ENCODE data around the gene OBSL1.

OBSL1 gene

DNA sequence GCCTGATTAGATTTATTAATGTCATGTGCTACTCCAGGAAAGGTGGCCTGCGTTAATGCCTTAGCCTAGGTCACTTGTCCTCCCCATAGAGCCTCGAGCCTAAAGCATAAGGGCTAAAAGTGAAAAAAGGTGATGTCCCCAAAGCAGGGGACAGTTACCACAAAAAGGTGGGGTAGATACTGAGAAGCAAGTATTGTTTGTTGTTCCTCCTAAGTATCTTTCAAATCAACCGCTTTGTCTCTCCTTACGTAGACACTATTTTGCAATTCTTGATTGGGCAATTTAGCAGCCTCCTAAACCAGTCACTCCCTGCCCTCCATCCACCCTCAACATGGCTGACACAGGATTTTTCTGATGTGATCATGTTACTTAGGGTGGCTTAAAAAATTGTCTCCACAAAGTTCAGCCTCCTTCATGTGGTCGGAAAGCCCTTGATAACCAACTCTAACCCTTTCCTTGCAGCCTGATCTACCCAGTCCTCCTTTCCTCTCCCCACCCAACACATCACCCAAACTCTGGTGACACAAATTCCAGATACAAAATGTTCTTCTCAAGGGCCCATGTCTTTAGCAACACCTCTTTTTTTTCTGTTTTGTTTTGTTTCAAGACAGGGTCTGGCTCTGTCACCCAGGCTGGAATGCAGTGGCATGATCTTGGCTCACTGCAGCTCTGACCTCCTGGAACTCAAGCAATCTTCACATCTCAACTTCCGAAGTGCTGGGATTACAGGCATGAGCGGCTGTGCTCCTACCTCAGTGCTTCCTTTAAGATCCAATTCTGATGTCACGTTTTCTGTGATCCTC lies 7.7 kb upstream of the OBSL1 start:
- TF ChIP-seq CTCF (IDR thresholded peaks at IDR 0.05; ENCODE audit: insufficient read depth, low read length, poor library complexity, severe bottlenecking): no peak
- DNase-seq (ENCODE audit: extremely low read depth, insufficient read length): no peak

GRCh38 chr2:219576505-219577388 lies 5.4 kb upstream of the OBSL1 start:
- Histone ChIP-seq H3K36me3 (ENCODE audit: control insufficient read depth, insufficient read depth, low read length) (no peaks in the 10 kb centered on the region), H3K4me3 (replicated peaks; ENCODE audit: low read depth, low read length) (no peak overlapping the region), H3K27me3 (replicated peaks; ENCODE audit: control insufficient read depth, insufficient read depth, low read length) (no peaks in the 10 kb centered on the region; the same call in 1 of the 2 replicates)
- TF ChIP-seq CTCF (IDR thresholded peaks at IDR 0.05; ENCODE audit: insufficient read depth, low read length, poor library complexity, severe bottlenecking): no peak
- DNase-seq (ENCODE audit: extremely low read depth, insufficient read length): no peak

More for the DNA sequence above, 7.7 kb upstream of the OBSL1 start:
- Histone ChIP-seq H3K4me3 (replicated peaks; ENCODE audit: low read depth, low read length) (no peak overlapping the region), H3K36me3 (ENCODE audit: control insufficient read depth, insufficient read depth, low read length) (no peaks in the 10 kb centered on the region), H3K27me3 (replicated peaks; ENCODE audit: control insufficient read depth, insufficient read depth, low read length) (no peaks in the 10 kb centered on the region)

DNA sequence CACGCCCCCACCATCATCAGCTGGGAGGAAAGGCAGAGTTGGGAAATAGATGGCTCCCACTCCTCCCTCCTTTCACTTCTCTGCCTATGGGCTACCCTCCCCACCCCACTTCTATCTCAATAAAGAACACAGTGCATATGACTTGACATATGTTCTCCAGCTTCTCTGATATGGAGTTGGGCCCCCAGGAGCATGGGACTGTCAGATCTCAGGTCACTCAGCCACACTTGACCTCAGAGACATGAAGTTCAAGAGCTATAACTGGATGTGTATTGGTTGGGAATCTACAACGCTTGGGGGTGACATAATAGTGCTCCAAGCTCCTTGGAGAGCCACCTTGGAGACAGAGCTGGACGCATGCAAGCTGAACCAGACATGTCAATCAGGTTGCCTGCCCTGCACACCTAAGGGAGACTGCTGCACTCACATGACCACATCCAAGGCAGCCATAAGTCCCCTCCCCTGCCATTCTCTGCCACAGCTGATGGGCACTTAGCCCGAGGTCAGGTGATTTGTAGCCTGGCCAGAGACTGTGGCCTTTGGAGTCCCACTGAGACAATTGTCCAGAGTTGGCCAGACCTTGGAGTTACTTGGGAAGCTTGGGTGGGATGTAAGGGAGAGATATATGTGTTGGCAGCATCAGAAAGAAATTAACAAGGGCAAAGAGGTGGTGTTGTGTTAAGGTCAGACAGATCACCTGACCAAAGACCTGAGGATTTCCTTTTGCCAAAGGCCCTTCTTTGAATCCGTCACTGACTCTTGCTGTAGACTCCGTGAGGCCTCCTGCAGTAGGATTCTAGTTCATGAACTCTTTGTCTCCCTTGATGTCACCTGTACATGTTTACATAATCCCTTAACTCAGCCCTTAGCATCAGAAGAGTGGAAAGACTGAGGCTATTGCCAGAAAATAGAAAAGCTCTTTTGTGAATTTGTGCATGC lies 4.5 kb upstream of the OBSL1 start:
- Histone ChIP-seq H3K36me3 (ENCODE audit: control insufficient read depth, insufficient read depth, low read length) (no peaks in the 10 kb centered on the region), H3K27me3 (replicated peaks; ENCODE audit: control insufficient read depth, insufficient read depth, low read length) (no peaks in the 10 kb centered on the region; the same call in 1 of the 2 replicates), H3K4me3 (replicated peaks; ENCODE audit: low read depth, low read length) (no peak overlapping the region)
- no peak for TF ChIP-seq CTCF (IDR thresholded peaks at IDR 0.05; ENCODE audit: insufficient read depth, low read length, poor library complexity, severe bottlenecking)
- no peak for DNase-seq (ENCODE audit: extremely low read depth, insufficient read length)

DNA sequence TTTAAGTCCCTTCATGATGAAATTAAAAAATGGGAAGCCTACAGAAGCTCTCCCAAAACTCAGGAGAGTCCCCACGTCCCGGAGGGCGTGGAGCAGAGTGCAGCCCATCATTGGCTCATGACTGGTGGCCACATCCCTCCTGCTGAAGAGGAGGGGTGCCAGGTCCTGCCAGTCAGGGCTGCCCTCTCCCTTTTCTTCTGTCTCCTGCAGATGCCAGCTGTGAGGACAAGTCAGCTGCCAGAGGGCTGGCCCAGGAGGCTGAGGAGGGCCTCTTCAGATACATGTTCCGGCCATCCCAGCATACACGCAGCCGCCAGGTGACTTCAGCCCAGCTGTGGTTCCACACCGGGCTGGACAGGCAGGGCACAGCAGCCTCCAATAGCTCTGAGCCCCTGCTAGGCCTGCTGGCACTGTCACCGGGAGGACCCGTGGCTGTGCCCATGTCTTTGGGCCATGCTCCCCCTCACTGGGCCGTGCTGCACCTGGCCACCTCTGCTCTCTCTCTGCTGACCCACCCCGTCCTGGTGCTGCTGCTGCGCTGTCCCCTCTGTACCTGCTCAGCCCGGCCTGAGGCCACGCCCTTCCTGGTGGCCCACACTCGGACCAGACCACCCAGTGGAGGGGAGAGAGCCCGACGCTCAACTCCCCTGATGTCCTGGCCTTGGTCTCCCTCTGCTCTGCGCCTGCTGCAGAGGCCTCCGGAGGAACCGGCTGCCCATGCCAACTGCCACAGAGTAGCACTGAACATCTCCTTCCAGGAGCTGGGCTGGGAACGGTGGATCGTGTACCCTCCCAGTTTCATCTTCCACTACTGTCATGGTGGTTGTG lies 3.4 kb upstream of the OBSL1 start:
- Histone ChIP-seq H3K36me3 (ENCODE audit: control insufficient read depth, insufficient read depth, low read length) (no peaks in the 10 kb centered on the region), H3K27me3 (replicated peaks; ENCODE audit: control insufficient read depth, insufficient read depth, low read length) (no peaks in the 10 kb centered on the region; the same call in 1 of the 2 replicates), H3K4me3 (replicated peaks; ENCODE audit: low read depth, low read length) (no peak overlapping the region)
- no peak for DNase-seq (ENCODE audit: extremely low read depth, insufficient read length)
- TF ChIP-seq CTCF (IDR thresholded peaks at IDR 0.05; ENCODE audit: insufficient read depth, low read length, poor library complexity, severe bottlenecking): no peak

All from GM06990 (cell line).